ENCODE data around the gene HSDL2.

The HSDL2 gene

GRCh38 chr9:112437406-112437805, 57.5 kb downstream of the HSDL2 start:
- no peak overlapping the region for H3K9ac ChIP-seq (ENCODE audit: low read depth, low read length, poor library complexity, severe bottlenecking)
- no peaks in the 10 kb centered on the region for H3K9me2 ChIP-seq (replicated peaks; ENCODE audit: low read depth, low read length)
- H3K9me3 ChIP-seq (ENCODE audit: insufficient read depth, low read depth, low read length), result no peaks in the 10 kb centered on the region
- TF ChIP-seq, protein P1, sequence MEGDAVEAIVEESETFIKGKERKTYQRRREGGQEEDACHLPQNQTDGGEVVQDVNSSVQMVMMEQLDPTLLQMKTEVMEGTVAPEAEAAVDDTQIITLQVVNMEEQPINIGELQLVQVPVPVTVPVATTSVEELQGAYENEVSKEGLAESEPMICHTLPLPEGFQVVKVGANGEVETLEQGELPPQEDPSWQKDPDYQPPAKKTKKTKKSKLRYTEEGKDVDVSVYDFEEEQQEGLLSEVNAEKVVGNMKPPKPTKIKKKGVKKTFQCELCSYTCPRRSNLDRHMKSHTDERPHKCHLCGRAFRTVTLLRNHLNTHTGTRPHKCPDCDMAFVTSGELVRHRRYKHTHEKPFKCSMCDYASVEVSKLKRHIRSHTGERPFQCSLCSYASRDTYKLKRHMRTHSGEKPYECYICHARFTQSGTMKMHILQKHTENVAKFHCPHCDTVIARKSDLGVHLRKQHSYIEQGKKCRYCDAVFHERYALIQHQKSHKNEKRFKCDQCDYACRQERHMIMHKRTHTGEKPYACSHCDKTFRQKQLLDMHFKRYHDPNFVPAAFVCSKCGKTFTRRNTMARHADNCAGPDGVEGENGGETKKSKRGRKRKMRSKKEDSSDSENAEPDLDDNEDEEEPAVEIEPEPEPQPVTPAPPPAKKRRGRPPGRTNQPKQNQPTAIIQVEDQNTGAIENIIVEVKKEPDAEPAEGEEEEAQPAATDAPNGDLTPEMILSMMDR (conservative IDR thresholded peaks at IDR 0.05; ENCODE audit: low read length), result no peak
- TF ChIP-seq EZH2phosphoT487 (IDR thresholded peaks at IDR 0.05; ENCODE audit: borderline replicate concordance), result no peak
- H3K36me3 ChIP-seq (ENCODE audit: insufficient read depth, low read length), result no peaks in the 10 kb centered on the region
- H3K4me2 ChIP-seq (ENCODE audit: low read depth, low read length, poor library complexity, severe bottlenecking), result no peak overlapping the region
- H3K79me2 ChIP-seq (ENCODE audit: insufficient read depth, low read length), result no peaks in the 10 kb centered on the region
- no peaks in the 10 kb centered on the region for H3K27me3 ChIP-seq (ENCODE audit: insufficient read depth, low read length, poor library complexity, severe bottlenecking)
- H3K4me1 ChIP-seq (ENCODE audit: insufficient read depth, low read length, poor library complexity, severe bottlenecking), result no peaks in the 10 kb centered on the region
- no peak overlapping the region for H3K4me3 ChIP-seq (ENCODE audit: low read length, poor library complexity, severe bottlenecking)
- no peaks in the 10 kb centered on the region for H4K20me1 ChIP-seq (ENCODE audit: insufficient read depth, low read length, poor library complexity, severe bottlenecking)
- no peaks in the 10 kb centered on the region for H3F3A ChIP-seq (ENCODE audit: low read depth)
- no peak overlapping the region for H2AFZ ChIP-seq (ENCODE audit: low read length)

GRCh38 chr9:112439171-112439570, 59.3 kb downstream of the HSDL2 start:
- H3K79me2 ChIP-seq (ENCODE audit: insufficient read depth, low read length), result no peaks in the 10 kb centered on the region
- no peak overlapping the region for H3K9ac ChIP-seq (ENCODE audit: low read depth, low read length, poor library complexity, severe bottlenecking)
- H3K4me3 ChIP-seq (ENCODE audit: low read length, poor library complexity, severe bottlenecking), result no peak overlapping the region
- no peaks in the 10 kb centered on the region for H3K27me3 ChIP-seq (ENCODE audit: insufficient read depth, low read length, poor library complexity, severe bottlenecking)
- no peaks in the 10 kb centered on the region for H3F3A ChIP-seq (ENCODE audit: low read depth)
- no peaks in the 10 kb centered on the region for H3K36me3 ChIP-seq (ENCODE audit: insufficient read depth, low read length)
- H2AFZ ChIP-seq (ENCODE audit: low read length), result no peak overlapping the region
- no peak for TF ChIP-seq EZH2phosphoT487 (IDR thresholded peaks at IDR 0.05; ENCODE audit: borderline replicate concordance)
- TF ChIP-seq, protein P1 (conservative IDR thresholded peaks at IDR 0.05; ENCODE audit: low read length), result no peak
- H3K4me1 ChIP-seq (ENCODE audit: insufficient read depth, low read length, poor library complexity, severe bottlenecking), result no peaks in the 10 kb centered on the region
- H4K20me1 ChIP-seq (ENCODE audit: insufficient read depth, low read length, poor library complexity, severe bottlenecking), result no peaks in the 10 kb centered on the region
- no peaks in the 10 kb centered on the region for H3K9me3 ChIP-seq (ENCODE audit: insufficient read depth, low read depth, low read length)
- no peaks in the 10 kb centered on the region for H3K9me2 ChIP-seq (replicated peaks; ENCODE audit: low read depth, low read length)
- H3K4me2 ChIP-seq (ENCODE audit: low read depth, low read length, poor library complexity, severe bottlenecking), result no peak overlapping the region

DNA sequence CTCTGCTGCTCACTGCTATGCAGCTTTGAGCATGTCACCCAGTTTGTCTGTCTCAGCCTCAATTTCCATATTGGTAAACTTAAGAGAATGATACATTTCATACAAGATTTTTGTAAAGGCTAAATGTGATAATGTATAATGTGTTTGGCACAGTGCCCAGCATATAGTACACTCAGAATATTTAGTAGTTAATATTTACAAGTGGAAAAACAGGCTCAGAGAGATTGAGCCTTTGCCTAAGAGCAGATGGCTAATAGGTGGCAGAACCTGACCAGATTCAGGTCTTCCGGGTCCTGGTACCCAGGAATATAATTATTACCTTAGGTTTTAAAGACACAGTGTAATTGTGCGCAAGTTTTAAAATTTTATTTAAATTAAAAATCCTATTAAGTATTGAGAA, 59.9 kb downstream of the HSDL2 start:
- no peaks in the 10 kb centered on the region for H3K79me2 ChIP-seq (ENCODE audit: insufficient read depth, low read length)
- no peaks in the 10 kb centered on the region for H3K9me3 ChIP-seq (ENCODE audit: insufficient read depth, low read depth, low read length)
- H3K4me3 ChIP-seq (ENCODE audit: low read length, poor library complexity, severe bottlenecking), result no peak overlapping the region
- TF ChIP-seq EZH2phosphoT487 (IDR thresholded peaks at IDR 0.05; ENCODE audit: borderline replicate concordance), result no peak
- TF ChIP-seq, protein P1 (conservative IDR thresholded peaks at IDR 0.05; ENCODE audit: low read length), result no peak
- no peaks in the 10 kb centered on the region for H3K27me3 ChIP-seq (ENCODE audit: insufficient read depth, low read length, poor library complexity, severe bottlenecking)
- H3K36me3 ChIP-seq (ENCODE audit: insufficient read depth, low read length), result no peaks in the 10 kb centered on the region
- H3K9me2 ChIP-seq (replicated peaks; ENCODE audit: low read depth, low read length), result no peaks in the 10 kb centered on the region
- H3K4me1 ChIP-seq (ENCODE audit: insufficient read depth, low read length, poor library complexity, severe bottlenecking), result no peaks in the 10 kb centered on the region
- no peak overlapping the region for H2AFZ ChIP-seq (ENCODE audit: low read length)
- no peaks in the 10 kb centered on the region for H4K20me1 ChIP-seq (ENCODE audit: insufficient read depth, low read length, poor library complexity, severe bottlenecking)
- H3K4me2 ChIP-seq (ENCODE audit: low read depth, low read length, poor library complexity, severe bottlenecking), result no peak overlapping the region
- no peak overlapping the region for H3K9ac ChIP-seq (ENCODE audit: low read depth, low read length, poor library complexity, severe bottlenecking)
- H3F3A ChIP-seq (ENCODE audit: low read depth), result no peaks in the 10 kb centered on the region

All from Loucy (cell line).